Nephron progenitor cell (in vitro differentiated cells): ENCODE measurements around the gene ZDHHC7.

Source experiments
- DNase-seq: peaks from one replicate; pipeline ENCODE4 v3.0.0; 2021
- H3K27ac Mint-ChIP-seq: 2 replicates; pipeline ENCODE4 v1.8.0; 2021; ENCODE audit warnings: mild to moderate bottlenecking, moderate library complexity, mixed read lengths
- H3K27me3 Mint-ChIP-seq: 2 replicates; pipeline ENCODE4 v1.8.0; 2021; ENCODE audit warnings: mild to moderate bottlenecking, low read depth, mixed read lengths; ENCODE audit not compliant: poor library complexity
- H3K36me3 Mint-ChIP-seq: 2 replicates; pipeline ENCODE4 v1.8.0; 2021; ENCODE audit warnings: low read depth, mixed read lengths
- H3K4me1 Mint-ChIP-seq: 2 replicates; pipeline ENCODE4 v1.8.0; 2021; ENCODE audit warnings: mixed read lengths
- H3K4me3 Mint-ChIP-seq: 2 replicates; pipeline ENCODE4 v1.8.0; 2021; ENCODE audit warnings: mild to moderate bottlenecking, moderate library complexity, mixed read lengths
- H3K9me3 Mint-ChIP-seq: 2 replicates; pipeline ENCODE4 v1.8.0; 2021; ENCODE audit warnings: mild to moderate bottlenecking, moderate library complexity, mixed read lengths
- TF ChIP-seq, protein P1 (sequence below): fragments of 200-600 bp; sonication (generic); IDR thresholded peaks from 2 replicates; pipeline ENCODE4 v1.5.0; 2021; ENCODE audit warnings: antibody characterized with exemption

The ZDHHC7 gene, protein sequence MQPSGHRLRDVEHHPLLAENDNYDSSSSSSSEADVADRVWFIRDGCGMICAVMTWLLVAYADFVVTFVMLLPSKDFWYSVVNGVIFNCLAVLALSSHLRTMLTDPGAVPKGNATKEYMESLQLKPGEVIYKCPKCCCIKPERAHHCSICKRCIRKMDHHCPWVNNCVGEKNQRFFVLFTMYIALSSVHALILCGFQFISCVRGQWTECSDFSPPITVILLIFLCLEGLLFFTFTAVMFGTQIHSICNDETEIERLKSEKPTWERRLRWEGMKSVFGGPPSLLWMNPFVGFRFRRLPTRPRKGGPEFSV

DNA sequence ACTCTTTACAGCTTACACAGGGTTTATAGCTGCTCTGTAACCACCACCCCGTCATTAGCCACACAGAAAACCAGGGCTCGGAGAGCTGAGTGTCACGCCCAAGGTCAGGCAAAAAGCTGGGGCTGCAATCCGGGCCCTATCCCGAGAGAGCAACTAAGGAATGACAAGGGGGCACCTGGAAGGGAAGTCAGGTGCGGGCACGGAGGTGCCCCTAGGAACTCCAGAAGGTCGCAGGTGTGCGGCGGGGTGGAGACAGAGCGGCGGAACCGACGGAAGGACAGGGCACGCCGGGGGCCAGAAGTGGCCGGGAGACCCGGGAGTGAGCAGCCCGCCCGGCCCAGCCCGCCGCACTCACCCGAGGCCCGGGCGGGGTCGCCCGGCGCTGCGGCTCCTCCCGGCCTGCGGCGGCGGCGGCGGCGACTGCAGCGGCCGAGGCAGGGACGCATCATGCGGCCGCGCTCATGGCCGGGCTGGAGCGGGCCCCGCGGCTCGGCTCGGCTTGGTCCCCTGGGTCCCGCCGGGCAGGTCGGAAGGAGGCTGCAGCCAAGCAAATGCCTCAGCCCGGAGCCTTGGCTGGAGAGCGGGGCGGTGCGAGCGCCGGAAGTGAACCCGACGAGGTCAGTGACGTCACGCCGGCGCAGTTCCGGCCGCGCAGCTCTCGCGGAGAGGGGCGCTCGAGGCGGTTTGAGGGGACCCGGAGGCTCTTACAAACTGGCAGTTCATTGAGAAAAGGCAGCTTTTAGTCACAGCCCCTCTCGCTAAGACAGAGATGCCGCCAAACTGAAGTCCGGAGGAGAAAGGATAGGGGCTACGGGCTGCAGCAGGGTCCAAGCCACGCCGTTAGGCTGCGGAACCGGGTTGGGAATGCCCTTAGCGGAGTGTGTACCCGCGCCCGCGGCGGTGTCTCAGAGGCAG lies at the start of gene ZDHHC7:
Gene ZDHHC7, minus strand, starts transcription at position 605 of the 915 bp plus-strand sequence. CDS start 20,917 bp downstream, outside the sequence.
- H3K9me3 Mint-ChIP-seq, result no peaks in the 10 kb centered on the region
- peaks cover 8% of the 10 kb centered on the region for H3K27me3 Mint-ChIP-seq
- H3K36me3 Mint-ChIP-seq, result peaks cover 5% of the 10 kb centered on the region
- peak within 1 kb of the TSS; percentile 99 for H3K27ac Mint-ChIP-seq
- peaks cover 58% of the 10 kb centered on the region for H3K4me1 Mint-ChIP-seq
- TF ChIP-seq, protein P1, sequence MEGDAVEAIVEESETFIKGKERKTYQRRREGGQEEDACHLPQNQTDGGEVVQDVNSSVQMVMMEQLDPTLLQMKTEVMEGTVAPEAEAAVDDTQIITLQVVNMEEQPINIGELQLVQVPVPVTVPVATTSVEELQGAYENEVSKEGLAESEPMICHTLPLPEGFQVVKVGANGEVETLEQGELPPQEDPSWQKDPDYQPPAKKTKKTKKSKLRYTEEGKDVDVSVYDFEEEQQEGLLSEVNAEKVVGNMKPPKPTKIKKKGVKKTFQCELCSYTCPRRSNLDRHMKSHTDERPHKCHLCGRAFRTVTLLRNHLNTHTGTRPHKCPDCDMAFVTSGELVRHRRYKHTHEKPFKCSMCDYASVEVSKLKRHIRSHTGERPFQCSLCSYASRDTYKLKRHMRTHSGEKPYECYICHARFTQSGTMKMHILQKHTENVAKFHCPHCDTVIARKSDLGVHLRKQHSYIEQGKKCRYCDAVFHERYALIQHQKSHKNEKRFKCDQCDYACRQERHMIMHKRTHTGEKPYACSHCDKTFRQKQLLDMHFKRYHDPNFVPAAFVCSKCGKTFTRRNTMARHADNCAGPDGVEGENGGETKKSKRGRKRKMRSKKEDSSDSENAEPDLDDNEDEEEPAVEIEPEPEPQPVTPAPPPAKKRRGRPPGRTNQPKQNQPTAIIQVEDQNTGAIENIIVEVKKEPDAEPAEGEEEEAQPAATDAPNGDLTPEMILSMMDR, result no peak
- DNase-seq, result peak; percentile 89
- H3K4me3 Mint-ChIP-seq, result peak within 1 kb of the TSS; percentile 95

DNA sequence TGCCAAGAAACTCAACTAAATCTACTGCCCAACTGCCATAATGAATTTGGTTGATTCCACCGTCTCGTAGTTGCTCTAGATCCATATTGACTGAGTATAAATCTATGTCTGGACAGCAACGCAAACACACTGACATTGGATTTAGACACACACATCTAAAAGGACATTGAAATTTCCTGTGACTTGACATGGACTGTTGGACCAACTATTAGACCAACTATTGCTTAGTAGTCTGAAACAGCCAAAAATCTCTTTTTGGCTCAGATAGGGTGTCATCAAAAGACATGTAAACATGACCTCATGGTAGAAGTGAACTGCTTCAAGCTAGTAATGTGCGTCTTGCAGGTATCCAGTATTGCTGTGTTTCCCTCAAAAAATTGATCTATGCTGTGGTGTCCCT lies 47.6 kb upstream of the ZDHHC7 start:
- Mint-ChIP-seq H3K4me1 (peaks cover 40% of the 10 kb centered on the region), H3K27me3 (peaks cover 8% of the 10 kb centered on the region), H3K27ac (no peak overlapping the region), H3K36me3 (no peaks in the 10 kb centered on the region), H3K4me3 (no peak overlapping the region), H3K9me3 (no peaks in the 10 kb centered on the region)
- DNase-seq, result no peak
- TF ChIP-seq, protein P1, result no peak

DNA sequence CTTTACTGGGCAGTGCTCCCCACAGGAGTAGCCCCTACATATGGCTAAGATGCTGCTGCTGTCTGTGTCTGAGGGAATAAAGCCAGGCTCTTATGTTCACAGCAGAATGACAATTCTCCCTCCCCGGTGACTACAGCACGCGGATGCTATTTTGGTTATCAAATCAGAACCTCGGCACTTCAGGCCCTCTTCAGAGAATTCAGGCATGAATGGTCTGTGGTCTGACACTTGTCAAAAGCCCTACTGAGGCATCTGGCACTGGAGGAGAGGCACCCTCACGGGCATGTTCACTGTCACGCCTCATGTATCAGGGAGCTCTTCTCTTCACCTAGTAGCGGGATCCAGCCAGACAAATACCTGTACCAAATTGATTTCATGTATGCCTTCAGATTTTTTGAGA lies 46.6 kb upstream of the ZDHHC7 start:
- no peaks in the 10 kb centered on the region for H3K36me3 Mint-ChIP-seq
- H3K4me3 Mint-ChIP-seq, result no peak overlapping the region
- H3K9me3 Mint-ChIP-seq, result no peaks in the 10 kb centered on the region
- DNase-seq, result no peak
- peaks cover 8% of the 10 kb centered on the region for H3K27me3 Mint-ChIP-seq
- H3K4me1 Mint-ChIP-seq, result peaks cover 33% of the 10 kb centered on the region
- TF ChIP-seq, protein P1, result no peak
- no peak overlapping the region for H3K27ac Mint-ChIP-seq

DNA sequence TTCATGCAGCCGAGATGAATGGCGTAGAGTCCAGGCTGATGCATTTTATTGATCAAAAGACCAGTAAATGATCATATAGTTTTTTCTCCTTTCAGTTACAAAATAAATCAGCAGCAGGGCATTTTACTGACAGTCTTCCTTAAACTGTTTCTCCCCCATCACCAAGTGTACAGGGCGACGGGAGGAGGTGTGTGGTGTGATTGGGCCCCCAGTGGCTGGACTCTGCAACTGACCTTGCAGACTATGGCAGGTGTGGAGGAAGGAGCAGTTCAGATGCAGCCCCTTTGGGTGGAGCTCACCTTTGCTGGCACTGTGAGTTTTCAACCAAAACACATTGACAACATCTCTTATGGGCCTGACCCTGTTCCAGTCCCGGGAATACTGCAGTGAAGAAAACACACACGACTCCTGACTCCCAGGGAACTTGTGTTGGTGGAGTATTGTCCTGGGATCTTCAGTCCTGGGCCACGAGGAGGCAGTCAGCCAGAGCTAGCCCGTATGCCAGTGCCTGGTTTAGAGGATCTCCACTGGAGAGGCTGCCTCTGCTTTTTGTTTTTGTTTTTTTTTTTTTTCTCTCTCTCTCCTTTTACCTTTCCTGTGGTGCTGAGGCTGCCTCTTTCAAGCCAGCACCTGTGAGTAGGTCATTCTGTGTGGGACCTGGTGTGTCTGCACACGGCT lies 46.0 kb upstream of the ZDHHC7 start:
- Mint-ChIP-seq H3K4me1 (peaks cover 29% of the 10 kb centered on the region), H3K9me3 (no peaks in the 10 kb centered on the region), H3K27ac (no peak overlapping the region), H3K27me3 (peaks cover 8% of the 10 kb centered on the region), H3K36me3 (no peaks in the 10 kb centered on the region), H3K4me3 (no peak overlapping the region)
- no peak for DNase-seq
- TF ChIP-seq, protein P1, result peak; percentile 12

DNA sequence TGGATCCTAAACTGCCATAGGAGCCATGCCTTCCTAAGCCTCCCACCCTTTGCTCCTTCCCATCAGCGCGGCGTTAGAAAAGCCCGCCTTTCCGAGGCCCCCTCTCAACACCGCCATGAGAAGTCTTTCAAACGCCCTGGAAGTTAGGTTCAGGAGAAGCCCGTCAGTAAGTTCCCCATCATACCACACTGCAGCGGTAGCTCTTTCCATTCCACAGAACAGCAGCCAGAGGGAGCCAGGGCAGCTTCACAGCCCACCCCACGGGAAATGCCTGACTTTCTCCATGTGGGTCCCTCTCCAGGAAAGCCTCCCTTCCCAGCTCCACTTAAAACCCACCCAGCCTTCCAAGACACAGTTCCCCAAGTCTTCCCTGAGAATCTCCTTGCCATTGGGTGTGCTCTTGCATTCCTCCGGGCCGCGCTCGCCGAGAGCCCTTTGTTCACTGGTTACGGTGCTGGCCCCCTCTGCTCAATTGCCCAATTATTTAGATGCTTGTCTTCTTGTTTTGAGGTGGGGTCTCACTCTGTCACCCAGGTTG lies 44.9 kb upstream of the ZDHHC7 start:
- DNase-seq, result no peak
- Mint-ChIP-seq H3K9me3 (no peaks in the 10 kb centered on the region), H3K36me3 (no peaks in the 10 kb centered on the region), H3K27ac (no peak overlapping the region), H3K4me3 (peak overlapping the region; percentile 35), H3K4me1 (peaks cover 35% of the 10 kb centered on the region), H3K27me3 (peaks cover 10% of the 10 kb centered on the region)
- TF ChIP-seq, protein P1, result no peak
